NCI-H69 (cell line): Measurements from ENCODE around the gene ADGRD1.
"Not testable (repeated sequence)": the region's sequence is repeated elsewhere in the genome, so short reads cannot be mapped to it uniquely, and the experiment has no call there.

Experiments used
- DNase-seq: peaks from one replicate; lab custom pipeline; 2025; lab: John Stamatoyannopoulos, UW

ADGRD1 gene

DNA sequence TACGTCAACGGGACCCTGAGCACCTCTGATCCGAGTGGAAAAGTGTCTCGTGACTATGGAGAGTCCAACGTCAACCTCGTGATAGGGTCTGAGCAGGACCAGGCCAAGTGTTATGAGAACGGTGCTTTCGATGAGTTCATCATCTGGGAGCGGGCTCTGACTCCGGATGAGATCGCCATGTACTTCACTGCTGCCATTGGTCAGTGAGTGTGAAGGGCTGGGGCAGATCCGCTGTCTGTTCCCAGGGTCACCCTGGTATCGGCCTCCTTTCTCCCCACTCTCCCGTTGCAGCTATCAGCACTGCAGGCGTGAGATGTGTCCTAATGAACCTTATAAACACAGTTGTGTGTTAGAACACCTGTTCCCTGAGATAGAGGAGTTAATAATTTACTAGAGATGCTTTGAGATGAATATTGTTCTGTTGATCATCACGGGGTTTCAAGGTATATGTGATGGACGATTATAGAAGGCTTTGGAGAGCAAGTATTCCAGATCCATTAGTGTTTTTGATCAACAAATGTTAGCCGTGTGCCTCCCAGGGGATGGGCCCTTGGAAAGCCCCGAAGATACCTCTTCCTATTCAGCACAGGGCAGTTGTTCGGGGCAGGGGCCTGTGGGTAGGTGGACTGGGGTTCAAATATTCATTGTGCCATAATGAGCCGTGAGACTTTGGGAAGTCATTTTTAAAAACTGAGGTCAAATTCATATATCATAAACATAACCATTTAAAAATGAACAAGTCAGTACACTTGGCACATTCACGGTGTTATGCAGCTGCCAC lies 33.6 kb downstream of the ADGRD1 start:
- no peak for DNase-seq

DNA sequence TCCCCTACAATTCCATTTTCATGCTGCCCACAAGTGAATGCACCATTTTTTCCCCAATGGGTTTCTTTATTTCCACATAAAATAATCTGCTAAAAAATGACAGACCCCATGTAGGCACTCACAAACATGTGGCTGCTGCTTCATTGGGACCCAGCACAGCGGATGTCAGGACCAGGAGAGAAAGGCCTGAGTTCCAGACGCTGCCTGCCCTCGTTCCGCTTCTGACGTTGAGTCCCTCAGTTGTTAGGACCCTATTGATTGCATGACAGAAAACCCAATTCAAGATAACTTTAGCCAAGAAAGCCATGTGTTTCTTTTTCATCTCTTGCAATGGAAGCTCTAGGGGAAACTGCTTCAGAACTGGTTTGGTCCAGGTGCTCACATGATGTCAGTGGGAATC lies 34.6 kb downstream of the ADGRD1 start:
- DNase-seq = no peak

DNA sequence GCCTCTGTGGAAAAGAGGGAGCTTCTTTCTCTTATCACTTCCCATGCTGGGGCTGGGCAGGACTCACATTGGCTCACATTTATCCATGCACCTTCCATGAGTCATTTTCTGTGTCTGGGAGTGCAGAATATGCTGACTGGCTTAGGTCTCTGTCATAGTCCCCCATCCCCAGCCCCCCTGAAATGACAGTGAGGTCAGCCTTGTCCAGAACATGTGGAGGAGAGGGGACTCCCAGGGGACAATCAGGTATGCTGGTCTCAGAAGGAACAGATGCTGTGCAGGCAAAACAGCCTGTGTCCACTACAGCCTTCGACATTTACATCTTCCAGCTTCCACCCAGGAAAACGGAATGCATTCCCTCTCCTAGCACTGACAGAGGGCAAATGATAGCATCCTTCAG lies 35.0 kb downstream of the ADGRD1 start:
- DNase-seq = no peak

DNA sequence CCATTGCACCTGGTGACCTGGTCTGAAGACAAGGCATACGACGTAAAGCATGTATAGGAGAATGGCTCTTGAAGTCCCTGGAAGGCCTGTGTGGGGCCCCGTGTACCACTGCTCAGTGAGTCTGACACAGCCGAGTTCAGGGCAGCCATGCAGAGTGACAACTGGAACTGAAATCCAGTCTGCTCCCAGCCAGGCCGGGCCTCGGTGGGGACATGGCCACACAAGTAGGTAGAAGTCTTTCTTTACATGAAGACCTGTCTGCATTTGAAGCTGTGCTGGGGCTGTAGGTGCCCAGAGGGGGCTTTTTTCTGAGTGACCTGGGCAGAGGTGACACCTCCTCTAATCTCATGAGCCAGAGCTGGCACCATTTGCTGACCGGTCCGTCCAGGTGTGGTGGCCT lies 35.7 kb downstream of the ADGRD1 start:
- DNase-seq = no peak

DNA sequence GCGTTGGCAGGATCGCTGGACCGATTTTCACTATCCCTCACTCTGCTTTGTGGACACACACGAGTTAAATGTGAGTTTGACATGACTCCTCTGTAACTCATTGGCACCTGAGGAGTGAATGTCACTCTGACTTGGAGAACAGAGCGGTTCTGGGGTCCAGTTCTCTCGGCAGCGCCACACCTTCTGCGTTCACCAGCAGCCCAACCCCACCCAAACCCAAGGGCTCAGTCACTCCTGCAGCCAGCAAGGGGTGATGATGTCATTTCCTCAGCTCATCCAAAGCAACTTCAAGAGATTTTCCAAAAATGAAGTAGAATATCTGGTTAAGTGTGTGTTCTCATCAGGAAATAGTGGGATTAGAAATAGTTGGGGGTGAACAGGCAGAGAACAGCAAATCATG lies 36.3 kb downstream of the ADGRD1 start:
- no peak for DNase-seq

DNA sequence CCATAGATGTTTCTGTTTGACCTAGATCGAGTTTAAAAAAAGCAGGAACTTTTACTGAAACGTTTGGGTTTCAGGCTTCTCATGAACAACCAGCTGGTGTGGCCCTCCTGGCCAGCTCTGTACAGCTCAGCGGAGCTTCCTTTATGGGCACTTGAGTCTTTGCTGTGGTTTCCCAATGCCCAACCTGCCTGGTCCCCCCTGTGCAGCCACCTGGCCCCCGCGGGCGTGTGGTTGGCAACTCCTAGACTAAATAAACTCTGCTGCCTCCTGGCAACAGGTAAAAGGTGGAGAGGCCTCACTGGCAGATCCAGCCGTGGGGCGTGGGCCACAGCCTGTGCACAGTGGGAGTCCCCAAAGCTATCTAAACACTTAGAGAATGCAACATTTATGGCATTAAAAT lies 38.7 kb downstream of the ADGRD1 start:
- DNase-seq = peak; percentile 16

DNA sequence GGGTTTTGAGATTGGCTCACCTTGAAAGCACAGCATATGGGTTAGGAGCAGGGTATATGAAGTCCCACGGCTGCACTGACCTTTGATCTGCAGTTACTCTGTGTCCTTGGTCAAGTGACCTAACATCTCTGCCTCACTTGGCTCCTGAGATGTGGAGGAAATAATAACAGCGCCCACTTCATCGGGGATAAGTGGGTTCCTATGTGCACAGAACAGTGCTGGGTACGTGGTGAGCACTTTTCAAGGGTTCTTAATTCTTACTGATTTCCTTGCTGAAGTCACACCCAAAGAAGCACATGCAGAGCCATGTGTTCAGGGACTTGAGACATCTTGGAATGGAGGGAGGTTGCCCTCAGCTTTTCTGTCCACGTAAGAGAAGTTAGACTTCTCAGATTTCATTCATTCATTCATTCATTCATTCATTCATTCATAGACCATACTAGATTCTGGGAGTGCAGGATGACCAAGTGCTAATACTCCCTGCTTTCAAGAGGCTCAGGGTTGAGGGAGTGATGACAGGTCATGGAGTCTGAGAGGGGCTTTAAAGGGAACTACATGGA lies 39.4 kb downstream of the ADGRD1 start:
- no peak for DNase-seq

DNA sequence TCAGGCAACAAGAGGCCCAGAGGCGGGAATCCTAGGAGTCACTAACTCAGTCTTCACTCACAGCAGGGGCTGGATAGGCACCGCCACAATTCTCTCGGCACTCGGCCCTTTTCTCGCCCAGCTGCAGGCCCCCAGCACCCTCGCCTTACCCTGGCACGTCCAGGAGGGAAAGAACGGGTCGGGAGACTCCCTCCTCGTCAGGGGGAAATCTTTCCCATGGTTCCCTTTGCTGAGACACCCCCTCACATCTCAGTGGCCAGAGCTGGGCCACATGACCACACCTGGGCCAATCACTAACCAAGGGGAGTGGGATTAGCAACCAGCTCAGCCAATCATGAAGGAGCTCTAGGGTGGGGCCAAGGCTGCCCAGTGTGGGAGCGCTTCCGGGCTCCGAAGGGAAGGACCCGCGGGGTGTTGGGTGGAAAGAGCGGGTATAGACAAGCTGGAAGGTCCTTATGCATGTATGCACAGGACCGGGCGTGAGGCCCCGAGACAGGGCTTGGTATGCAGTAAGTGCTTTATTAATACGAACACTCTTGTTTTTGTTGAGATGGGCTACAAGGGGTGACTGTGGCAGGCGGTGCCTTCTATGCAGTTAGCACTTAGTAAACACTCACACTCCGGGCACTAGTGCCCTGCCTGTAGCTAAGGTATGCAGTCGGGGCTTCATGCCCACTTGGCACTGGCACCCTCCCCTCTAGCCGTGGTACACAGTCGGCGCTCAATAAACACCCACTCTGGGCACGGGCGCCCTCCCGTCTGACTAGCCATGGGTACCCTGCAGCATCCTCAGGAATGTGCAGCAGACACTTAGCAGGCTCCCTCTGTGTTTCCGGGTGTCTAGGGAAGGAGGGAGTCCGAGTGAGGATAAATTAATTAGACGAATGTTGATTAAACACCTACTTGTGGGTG lies 40.3 kb downstream of the ADGRD1 start:
- peak; percentile 21 for DNase-seq

DNA sequence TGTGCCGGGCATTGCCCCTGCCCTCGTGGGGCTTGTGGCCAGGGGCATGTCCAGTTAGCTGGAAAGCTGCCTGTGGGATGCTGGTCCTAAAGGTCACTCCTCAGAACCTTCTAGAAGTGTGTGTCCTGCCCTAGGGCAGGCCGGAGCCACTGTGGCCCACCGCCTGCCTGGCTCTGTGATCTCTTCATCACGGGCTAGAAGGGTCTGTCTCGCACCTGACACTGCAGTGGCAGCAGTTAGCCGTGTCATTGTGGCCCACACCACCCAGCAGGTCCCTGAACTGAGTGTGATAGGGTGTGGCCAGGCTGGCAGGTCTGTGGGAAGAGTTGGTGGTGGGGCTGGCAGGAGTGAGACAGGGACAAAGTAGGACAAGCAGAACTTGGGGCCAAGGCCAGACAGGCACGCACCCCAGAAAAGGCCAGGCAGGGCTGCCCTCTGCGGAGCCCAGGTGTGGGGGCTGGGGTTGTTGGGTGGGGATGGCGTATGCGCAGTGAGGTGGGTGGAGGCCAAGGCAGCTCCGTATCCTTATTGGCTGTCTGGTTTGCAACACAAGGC lies 41.2 kb downstream of the ADGRD1 start:
- DNase-seq = no peak

DNA sequence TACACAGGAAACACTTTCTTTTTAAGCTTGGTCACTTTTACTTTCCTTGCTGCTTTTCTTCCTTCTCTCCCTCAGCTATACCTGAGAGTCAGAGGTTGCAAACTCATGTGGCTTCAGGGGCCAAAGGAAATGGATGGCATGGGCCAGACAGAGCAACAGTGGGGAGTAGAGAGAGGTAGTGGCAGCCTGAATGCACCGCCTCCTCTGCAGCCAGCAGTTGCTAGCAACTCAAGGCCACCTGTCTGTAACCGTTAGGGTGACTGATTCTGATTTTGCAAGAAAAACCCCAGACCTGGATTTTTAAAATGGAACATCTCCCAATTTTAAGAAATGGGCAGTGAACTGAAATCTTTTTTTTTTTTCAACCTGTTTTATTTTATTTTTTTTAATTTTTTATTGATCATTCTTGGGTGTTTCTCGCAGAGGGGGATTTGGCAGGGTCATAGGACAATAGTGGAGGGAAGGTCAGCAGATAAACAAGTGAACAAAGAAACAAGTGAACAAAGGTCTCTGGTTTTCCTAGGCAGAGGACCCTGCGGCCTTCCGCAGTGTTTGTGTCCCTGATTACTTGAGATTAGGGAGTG lies 41.8 kb downstream of the ADGRD1 start:
- DNase-seq = not testable (repeated sequence)

DNA sequence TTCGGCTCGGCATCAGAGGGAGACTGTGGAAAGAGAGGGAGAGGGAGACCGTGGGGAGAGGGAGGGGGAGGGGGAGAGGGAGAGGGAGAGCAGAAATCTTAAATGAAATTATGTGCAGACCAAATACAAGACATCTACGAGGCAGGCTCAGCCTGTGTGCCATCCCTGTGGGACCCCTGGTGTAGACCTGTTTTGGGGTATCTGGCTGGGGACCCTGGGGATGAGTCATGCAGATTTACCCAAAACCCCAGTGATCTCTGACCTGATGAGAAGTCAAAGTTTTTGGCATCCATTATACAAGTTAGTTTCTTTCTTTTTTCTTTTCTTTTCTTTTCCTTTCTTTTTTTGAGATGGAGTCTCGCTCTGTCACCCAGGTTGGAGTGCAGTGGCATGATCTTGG lies 44.4 kb downstream of the ADGRD1 start:
- DNase-seq = no peak

DNA sequence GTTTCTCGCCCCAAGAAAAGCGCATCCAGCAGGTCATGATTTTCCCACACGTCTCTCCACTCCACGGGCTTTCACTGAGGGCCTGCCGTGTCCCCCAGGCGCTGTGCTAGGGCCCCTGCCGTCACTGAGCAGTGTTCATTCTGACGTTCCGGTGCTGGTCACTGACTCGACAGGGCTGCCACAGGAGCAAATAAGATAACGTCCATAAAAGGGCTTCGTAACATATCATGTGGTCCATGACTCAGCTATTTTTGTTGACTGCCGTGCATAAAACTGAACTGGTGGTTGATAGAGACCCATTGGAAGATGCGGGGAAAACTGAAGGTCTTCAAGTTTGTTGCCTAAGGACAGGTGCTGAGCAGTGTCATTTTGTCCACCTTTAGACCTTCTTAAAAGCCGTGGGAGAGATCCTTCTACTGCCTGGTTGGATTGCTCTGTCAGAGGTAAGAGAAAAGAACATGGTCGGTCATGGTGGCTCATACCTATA lies 46.3 kb downstream of the ADGRD1 start:
- DNase-seq = no peak

DNA sequence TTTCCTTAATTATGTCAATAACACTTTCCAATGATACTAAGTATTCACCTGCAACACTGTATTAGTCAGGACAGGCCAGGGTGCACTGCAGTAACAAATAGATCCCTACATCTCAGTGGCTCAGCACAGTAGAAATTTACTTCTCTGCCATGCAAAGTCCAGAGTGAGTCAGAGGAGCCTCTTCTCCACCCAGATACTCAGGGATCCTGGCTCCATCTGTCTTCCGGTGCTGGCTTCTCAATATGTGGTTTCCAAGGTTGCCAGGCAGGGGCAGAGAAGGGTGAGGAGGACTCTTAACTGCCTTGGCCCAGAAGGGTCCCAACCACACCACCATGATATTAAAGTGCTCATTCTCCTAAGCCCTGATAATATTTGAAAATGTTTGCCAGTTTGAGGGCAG lies 47.8 kb downstream of the ADGRD1 start:
- DNase-seq = no peak

DNA sequence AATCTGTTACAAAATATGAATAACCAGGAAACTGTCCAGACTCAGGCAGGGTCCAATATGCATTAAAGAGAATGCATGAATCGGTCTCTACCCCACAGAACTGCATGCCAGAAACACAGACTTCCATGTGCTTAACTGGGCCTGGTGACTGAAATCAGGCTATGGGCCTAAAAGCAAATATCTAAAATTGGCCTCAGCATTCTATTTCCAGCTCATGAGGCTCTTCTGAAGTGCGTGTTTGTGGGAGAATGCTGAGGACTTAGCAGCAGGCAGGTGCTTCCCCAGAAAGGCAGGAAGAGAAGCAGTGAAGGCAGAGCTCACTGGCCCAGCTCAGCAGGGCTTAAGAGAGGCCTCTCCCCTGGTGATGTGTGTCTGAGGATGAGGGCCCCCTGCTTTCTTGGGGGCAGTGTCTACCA lies 48.5 kb downstream of the ADGRD1 start:
- no peak for DNase-seq

DNA sequence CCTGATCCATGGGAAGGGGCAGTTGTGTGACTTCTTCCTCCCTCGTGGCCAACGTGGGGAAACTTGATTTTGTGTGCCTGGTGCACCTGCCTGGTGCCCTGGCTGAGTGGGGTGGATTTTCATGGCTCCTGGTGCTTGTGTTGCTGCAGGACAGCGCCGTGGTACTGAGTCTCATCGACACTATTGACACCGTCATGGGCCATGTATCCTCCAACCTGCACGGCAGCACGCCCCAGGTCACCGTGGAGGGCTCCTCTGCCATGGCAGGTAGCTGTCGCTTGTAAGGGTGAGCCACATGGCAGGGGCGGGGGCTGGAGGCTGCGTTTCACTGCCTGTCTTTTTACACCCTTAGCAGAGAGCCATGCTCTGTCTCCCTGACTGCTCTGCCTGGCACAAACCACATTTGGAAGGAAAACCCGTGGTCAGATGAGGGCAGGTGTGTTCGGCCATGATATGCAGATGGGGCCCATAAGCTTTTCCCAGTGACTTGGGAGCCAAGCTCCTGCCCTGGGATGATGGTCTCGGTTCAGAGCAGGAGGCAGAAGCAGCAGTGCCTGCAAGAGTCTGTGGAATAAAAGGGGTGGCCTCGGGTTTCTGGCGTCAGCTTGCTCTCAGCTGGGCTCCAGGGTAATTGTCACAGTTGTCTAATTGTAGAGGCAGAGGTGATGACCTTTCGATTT lies 49.5 kb downstream of the ADGRD1 start:
- no peak for DNase-seq

DNA sequence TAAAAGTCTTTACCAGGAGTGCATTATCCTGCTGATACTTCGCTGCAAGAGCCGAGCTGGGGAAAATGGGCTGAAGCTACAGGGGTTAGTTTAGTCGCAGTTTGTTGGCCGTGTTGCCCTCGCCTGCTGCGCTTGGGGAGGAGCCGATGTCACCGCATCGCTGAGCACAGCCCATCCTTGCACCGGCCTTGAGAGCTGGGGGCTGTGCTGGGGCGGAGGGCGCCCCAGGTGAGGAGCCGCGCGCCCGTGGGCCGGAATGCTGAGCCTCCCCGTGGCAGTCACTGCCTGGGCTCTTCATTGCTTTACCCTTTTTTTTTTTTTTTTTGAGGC lies 50.0 kb downstream of the ADGRD1 start:
- DNase-seq = peak; percentile 24

DNA sequence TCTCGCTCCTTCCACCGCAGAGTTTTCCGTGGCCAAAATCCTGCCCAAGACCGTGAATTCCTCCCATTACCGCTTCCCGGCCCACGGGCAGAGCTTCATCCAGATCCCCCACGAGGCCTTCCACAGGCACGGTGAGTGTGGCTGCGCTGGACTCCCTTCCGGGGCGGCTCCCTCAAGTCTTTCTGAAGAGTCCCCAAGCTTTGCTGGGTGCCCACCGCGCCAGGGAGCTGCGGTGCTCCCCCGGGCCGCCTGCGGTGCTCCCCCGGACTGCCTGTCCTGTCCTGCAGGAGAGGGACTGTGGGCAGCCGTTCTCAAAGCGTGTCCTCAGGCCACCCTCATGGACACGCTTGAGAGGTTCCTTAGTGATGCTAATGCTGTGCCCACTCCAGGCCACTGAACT lies 50.5 kb downstream of the ADGRD1 start:
- no peak for DNase-seq

DNA sequence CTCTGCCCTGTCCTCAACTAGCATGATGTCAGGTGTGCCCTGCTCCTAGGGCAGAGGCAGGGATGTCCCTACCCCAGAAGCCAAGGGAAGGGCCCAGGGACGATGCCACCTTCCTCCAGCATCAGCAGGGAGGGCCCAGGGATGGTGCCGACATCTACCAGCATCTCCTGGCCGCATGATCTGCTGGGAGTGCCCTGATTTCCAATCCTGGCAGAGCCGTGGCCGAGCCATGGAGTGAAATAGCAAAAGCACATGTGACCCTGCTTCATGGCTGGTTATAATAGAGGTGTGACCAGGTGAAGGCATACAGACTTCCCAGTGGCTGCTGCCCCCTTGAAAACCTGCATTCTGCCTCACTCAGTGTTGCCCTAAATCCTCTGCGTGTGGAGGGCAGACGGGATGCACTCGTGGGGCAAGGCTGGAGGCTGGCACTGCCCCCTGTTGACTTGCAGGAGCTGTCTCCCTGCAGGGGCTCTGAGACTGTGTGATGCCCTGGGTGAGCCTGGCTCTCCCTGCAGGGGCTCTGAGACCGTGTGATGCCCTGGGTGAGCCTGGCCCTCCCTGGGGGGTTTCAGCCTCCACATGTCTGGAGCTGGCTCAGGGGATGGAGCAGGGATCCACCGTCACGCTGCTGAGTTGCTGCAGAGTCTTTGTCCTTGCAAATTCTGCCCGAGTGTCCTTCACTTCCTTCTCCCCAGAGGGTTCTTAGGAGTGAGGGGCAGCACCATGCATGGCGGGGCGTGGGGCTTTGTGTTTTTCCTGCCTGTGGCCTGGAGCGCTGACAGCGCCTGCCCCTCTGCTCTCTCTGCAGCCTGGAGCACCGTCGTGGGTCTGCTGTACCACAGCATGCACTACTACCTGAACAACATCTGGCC lies 51.7 kb downstream of the ADGRD1 start:
- no peak for DNase-seq

DNA sequence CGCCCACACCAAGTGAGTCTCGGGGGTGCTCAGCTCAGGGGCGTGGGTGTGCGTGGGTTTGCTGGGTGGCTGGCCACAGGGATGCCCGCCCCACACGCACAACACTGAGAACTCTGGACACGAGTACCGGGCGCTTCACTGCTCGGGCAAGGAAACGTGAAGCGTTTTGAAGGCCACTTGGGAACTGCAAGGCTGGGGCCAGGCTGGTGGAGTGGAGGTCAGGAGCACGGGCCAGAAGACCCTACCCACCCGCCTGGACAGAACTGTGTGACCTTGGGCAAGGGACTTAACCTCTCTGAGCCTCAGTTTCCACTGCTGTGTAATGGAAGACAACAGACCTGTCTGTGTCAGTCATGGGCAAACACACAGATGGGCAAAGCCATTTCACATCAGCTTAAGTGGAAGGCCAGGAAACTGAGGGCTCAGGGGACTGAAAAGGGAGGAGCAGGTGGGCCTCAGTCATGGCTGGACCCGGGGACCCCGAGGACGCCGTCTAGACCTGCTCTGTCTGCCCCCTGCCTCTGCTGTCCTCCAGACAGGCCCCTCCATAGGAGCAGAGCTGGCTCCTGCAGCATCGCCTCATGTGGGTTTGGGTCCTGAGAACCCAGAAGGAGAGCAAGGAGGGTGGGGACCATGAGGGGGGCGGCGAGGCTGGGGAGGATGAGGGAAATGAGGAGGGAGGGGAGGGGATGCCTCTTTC lies 52.5 kb downstream of the ADGRD1 start:
- DNase-seq = no peak
